GM23338 (cell line): ENCODE results near the gene MIOS.

Source experiments
- POLR2AphosphoS5 ChIP-seq: IDR thresholded peaks from 2 replicates; pipeline ENCODE4 v1.6.1; 2016; ENCODE audit warnings: antibody characterized with exemption, low read depth
- TF ChIP-seq, protein P1 (sequence below), 2 experiments: fragments of 200-600 bp in 1 of 2; sonication (generic) in 1 of 2; conservative IDR thresholded peaks; 2 replicates each; pipeline versions ENCODE4 v1.5.1 to v1.6.1; 2016 to 2017; ENCODE audit warnings: antibody characterized with exemption in 2 of 2, low read depth in 2 of 2, mild to moderate bottlenecking in 2 of 2, moderate library complexity in 1 of 2

DNA sequence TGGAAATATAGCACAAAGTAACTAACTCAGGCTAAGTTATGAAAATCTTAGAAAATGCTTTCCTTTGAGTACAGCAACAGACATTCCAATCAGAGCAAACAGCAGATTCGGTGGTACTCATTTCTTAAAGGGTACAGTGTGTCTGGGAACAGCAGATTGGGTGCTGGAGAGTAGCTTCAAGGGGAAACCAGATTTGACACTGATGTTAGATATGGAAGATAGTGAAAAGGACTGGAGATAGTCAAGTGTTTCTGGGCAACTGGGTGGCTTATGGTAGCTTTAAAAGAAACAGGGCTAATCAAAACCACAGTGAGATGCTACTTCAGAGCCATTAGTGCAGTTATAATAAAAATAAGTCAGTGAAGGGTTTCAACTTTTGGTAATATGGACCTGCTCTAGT is 61.8 kb downstream of the MIOS start:
- TF ChIP-seq POLR2AphosphoS5, result no peak
- TF ChIP-seq, protein P1, sequence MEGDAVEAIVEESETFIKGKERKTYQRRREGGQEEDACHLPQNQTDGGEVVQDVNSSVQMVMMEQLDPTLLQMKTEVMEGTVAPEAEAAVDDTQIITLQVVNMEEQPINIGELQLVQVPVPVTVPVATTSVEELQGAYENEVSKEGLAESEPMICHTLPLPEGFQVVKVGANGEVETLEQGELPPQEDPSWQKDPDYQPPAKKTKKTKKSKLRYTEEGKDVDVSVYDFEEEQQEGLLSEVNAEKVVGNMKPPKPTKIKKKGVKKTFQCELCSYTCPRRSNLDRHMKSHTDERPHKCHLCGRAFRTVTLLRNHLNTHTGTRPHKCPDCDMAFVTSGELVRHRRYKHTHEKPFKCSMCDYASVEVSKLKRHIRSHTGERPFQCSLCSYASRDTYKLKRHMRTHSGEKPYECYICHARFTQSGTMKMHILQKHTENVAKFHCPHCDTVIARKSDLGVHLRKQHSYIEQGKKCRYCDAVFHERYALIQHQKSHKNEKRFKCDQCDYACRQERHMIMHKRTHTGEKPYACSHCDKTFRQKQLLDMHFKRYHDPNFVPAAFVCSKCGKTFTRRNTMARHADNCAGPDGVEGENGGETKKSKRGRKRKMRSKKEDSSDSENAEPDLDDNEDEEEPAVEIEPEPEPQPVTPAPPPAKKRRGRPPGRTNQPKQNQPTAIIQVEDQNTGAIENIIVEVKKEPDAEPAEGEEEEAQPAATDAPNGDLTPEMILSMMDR (conservative IDR thresholded peaks at IDR 0.05; ENCODE audit: low read depth in 2 of 2), result no peak
